H1 (cell line): ENCODE data around the gene TPRG1L.

Experiments used
- GABPA ChIP-seq: IDR thresholded peaks from 2 replicates; pipeline ENCODE4 v1.6.1; 2011; ENCODE audit warnings: mild to moderate bottlenecking, low read length, moderate library complexity, borderline replicate concordance; ENCODE audit not compliant: insufficient read depth
- HDAC6 ChIP-seq: IDR thresholded peaks from one replicate; pipeline ENCODE4 v1.7.1; 2012; ENCODE audit warnings: low read depth, mild to moderate bottlenecking, inconsistent platforms, low read length, moderate library complexity
- TEAD4 ChIP-seq: IDR thresholded peaks from 2 replicates; pipeline ENCODE4 v1.6.1; 2012; ENCODE audit warnings: low read depth, low read length, inconsistent platforms, mixed read lengths
- TF ChIP-seq, protein P1 (sequence below), 3 experiments: IDR thresholded peaks; 1 replicate in 2 of 3; 2 replicates in 1 of 3; pipeline versions ENCODE4 v1.5.1 to v1.6.1; 2011; ENCODE audit warnings: low read length in 3 of 3, mild to moderate bottlenecking in 3 of 3, inconsistent platforms in 2 of 3, low read depth in 1 of 3, moderate library complexity in 1 of 3; ENCODE audit not compliant: insufficient read depth in 1 of 3; ENCODE audit errors: control extremely low read depth in 1 of 3
- TF ChIP-seq, protein P2 (sequence below): IDR thresholded peaks from 2 replicates; pipeline ENCODE4 v1.6.1; 2012; ENCODE audit warnings: low read length, inconsistent platforms

DNA sequence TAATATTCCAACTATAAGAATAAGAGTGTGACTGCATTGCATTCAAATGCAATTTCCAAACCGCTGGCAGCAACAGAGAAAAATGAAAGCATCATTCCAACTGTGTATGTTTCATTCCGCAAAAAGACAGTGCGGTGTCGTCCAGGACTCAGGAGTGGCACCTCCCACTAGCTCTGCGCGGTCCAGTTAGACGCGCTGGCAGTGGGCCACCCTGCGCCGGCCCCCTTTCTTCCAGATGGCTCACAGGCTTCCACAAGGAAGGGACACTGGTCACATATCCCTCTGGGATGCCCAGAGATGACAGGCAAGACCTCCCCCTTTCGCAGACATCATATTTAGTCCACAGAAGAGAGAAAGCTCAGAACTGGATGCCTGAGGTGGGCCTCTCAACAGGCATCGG is 13.2 kb downstream of the TPRG1L start:
- TF ChIP-seq HDAC6 = no peak
- TF ChIP-seq TEAD4 = no peak
- TF ChIP-seq, protein P1, sequence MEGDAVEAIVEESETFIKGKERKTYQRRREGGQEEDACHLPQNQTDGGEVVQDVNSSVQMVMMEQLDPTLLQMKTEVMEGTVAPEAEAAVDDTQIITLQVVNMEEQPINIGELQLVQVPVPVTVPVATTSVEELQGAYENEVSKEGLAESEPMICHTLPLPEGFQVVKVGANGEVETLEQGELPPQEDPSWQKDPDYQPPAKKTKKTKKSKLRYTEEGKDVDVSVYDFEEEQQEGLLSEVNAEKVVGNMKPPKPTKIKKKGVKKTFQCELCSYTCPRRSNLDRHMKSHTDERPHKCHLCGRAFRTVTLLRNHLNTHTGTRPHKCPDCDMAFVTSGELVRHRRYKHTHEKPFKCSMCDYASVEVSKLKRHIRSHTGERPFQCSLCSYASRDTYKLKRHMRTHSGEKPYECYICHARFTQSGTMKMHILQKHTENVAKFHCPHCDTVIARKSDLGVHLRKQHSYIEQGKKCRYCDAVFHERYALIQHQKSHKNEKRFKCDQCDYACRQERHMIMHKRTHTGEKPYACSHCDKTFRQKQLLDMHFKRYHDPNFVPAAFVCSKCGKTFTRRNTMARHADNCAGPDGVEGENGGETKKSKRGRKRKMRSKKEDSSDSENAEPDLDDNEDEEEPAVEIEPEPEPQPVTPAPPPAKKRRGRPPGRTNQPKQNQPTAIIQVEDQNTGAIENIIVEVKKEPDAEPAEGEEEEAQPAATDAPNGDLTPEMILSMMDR (IDR thresholded peaks at IDR 0.05; ENCODE audit: control extremely low read depth in 1 of 3, insufficient read depth in 1 of 3, low read depth in 1 of 3, low read length in 3 of 3) = no peak
- TF ChIP-seq, protein P2, sequence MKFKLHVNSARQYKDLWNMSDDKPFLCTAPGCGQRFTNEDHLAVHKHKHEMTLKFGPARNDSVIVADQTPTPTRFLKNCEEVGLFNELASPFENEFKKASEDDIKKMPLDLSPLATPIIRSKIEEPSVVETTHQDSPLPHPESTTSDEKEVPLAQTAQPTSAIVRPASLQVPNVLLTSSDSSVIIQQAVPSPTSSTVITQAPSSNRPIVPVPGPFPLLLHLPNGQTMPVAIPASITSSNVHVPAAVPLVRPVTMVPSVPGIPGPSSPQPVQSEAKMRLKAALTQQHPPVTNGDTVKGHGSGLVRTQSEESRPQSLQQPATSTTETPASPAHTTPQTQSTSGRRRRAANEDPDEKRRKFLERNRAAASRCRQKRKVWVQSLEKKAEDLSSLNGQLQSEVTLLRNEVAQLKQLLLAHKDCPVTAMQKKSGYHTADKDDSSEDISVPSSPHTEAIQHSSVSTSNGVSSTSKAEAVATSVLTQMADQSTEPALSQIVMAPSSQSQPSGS = no peak
- no peak for TF ChIP-seq GABPA
